ENCODE data around the gene PHKA2. TPM values are rescaled to one million over a fixed set of nuclear protein-coding genes. Genes with fewer than 3 reads are reported as not detected.

The PHKA2 gene
- total RNA-seq, 1 experiment from 2014 or later: 43.0 TPM

DNA sequence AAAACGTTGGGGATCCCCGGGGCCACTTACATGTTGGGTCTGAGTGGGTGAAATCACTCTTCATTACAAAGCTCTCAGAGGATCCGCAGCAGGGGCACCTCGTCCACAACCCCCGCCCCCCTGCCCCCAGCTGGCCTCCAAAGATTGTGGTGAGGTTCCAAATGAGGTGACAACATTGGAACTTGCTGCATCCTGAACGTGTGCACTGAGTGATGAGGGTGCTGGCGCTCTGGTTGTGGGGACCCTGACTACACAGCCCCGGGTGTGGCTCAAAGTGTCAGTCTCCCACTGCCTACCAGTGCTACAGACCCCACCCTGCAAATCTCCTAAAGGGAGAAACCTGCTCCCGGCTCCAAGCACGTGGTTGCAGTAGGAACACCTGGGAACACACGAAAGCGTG, 111.9 kb downstream of the PHKA2 start:
- TF ChIP-seq, protein P1, sequence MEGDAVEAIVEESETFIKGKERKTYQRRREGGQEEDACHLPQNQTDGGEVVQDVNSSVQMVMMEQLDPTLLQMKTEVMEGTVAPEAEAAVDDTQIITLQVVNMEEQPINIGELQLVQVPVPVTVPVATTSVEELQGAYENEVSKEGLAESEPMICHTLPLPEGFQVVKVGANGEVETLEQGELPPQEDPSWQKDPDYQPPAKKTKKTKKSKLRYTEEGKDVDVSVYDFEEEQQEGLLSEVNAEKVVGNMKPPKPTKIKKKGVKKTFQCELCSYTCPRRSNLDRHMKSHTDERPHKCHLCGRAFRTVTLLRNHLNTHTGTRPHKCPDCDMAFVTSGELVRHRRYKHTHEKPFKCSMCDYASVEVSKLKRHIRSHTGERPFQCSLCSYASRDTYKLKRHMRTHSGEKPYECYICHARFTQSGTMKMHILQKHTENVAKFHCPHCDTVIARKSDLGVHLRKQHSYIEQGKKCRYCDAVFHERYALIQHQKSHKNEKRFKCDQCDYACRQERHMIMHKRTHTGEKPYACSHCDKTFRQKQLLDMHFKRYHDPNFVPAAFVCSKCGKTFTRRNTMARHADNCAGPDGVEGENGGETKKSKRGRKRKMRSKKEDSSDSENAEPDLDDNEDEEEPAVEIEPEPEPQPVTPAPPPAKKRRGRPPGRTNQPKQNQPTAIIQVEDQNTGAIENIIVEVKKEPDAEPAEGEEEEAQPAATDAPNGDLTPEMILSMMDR (IDR thresholded peaks at IDR 0.05; ENCODE audit: insufficient read depth in 1 of 2, low read depth in 1 of 2, low read length in 1 of 2, severe bottlenecking in 1 of 2, unreplicated experiment in 1 of 2): no peak
- Mint-ChIP-seq H3K27me3 (ENCODE audit: insufficient read depth, unreplicated experiment) (no peaks in the 10 kb centered on the region), H3K9me3 (ENCODE audit: unreplicated experiment) (no peaks in the 10 kb centered on the region), H3K27ac (ENCODE audit: unreplicated experiment) (no peak overlapping the region), H3K4me1 (ENCODE audit: low read depth, unreplicated experiment) (peaks cover 6% of the 10 kb centered on the region), H3K4me3 (ENCODE audit: unreplicated experiment) (no peak overlapping the region), H3K36me3 (ENCODE audit: insufficient read depth, unreplicated experiment) (no peaks in the 10 kb centered on the region)
- no TSS peak for BruUV-seq (replicated peaks)
- ChIA-PET CTCF (no interaction called here), POLR2A (no interaction called here)
- no peaks in the 10 kb centered on the region; the same call in 1 of the 2 replicates for H3K4me1 ChIP-seq
- H3K4me3 ChIP-seq (ENCODE audit: low read depth, low read length): no peak overlapping the region
- no peaks in the 10 kb centered on the region for H3K36me3 ChIP-seq (ENCODE audit: control insufficient read depth, insufficient read depth, low read length)
- intact Hi-C loops (cut with micrococcal nuclease; ENCODE audit: unreplicated experiment): no loop called here
- DNase-seq: no peak
- H3K27me3 ChIP-seq (replicated peaks; ENCODE audit: control insufficient read depth, insufficient read depth, low read length): no peaks in the 10 kb centered on the region
- no peaks in the 10 kb centered on the region for H3K9me3 ChIP-seq

DNA sequence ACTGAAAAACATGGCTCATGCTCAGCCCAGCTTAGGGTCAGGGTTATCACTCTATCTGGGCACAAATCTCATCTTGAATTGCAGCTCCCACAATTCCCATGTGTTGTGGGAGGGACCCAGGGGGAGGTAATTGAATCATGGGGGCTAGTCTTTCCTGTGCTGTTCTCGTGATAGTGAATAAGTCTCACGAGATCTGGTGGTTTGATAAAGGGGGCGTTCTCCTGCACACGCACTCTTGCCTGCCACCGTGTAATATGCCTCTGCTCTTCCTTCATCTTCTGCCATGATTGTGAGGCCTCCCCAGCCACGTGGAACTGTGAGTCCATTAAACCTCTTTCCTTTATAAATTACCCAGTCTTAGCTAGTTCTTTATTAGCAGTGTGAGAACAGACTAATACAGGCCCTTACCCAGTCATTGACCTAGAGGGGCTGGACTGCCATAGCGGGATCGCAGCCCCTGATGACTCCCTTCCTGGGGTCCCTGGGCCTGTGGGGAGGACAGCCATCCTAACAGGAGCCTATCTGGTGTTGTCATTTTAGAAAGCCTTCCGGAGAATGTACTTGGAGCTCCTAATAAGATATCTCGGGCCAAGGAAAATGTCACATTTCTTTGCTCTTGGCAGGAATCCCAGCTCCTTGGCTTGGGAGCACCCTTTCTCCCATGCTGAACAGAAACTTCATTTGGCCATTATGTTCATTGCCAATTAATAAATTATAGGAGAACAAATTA, 112.6 kb downstream of the PHKA2 start:
- no peak overlapping the region for H3K27ac Mint-ChIP-seq (ENCODE audit: unreplicated experiment)

DNA sequence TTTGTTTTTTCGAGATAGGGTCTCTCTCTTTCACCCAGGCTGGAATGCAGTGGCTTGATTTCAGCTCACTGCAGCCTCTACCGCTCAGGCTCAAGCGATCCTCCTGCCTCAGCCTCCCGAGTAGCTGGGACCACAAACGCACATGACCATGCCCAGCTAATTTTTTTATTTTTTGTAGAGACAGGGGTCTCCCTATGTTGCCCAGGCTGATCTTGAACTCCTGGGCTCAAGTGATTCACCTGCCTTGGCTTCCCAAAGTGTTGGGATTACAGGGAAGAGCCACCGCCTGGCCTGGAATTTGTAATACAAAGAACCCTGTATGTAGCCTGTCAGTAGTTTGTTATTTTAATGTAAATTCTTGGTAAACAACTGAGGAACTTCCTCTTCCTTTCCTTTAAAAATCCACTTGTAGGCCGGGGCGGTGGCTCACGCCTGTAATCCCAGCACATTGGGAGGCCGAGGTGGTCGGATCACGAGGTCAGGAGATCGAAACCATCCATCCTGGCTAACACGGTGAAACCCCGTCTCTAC, 119.5 kb downstream of the PHKA2 start:
- TF ChIP-seq, protein P1 (IDR thresholded peaks at IDR 0.05; ENCODE audit: insufficient read depth in 1 of 2, low read depth in 1 of 2, low read length in 1 of 2, severe bottlenecking in 1 of 2, unreplicated experiment in 1 of 2): no peak
- no peak for DNase-seq
- H3K9me3 ChIP-seq: no peaks in the 10 kb centered on the region
- Mint-ChIP-seq H3K4me1 (ENCODE audit: low read depth, unreplicated experiment) (peaks cover 12% of the 10 kb centered on the region), H3K27ac (ENCODE audit: unreplicated experiment) (no peak overlapping the region), H3K4me3 (ENCODE audit: unreplicated experiment) (no peak overlapping the region), H3K36me3 (ENCODE audit: insufficient read depth, unreplicated experiment) (no peaks in the 10 kb centered on the region), H3K9me3 (ENCODE audit: unreplicated experiment) (no peaks in the 10 kb centered on the region), H3K27me3 (ENCODE audit: insufficient read depth, unreplicated experiment) (no peaks in the 10 kb centered on the region)
- POLR2A ChIA-PET: no interaction called here
- no peaks in the 10 kb centered on the region for H3K4me1 ChIP-seq
- no peak overlapping the region for H3K4me3 ChIP-seq (ENCODE audit: low read depth, low read length)
- CTCF ChIA-PET: no interaction called here
- H3K27me3 ChIP-seq (replicated peaks; ENCODE audit: control insufficient read depth, insufficient read depth, low read length): no peaks in the 10 kb centered on the region
- intact Hi-C loops (cut with micrococcal nuclease; ENCODE audit: unreplicated experiment): no loop called here
- no TSS peak for BruUV-seq (replicated peaks)
- H3K36me3 ChIP-seq (ENCODE audit: control insufficient read depth, insufficient read depth, low read length): no peaks in the 10 kb centered on the region

More for the DNA sequence above, 112.6 kb downstream of the PHKA2 start:
- TF ChIP-seq, protein P1 (IDR thresholded peaks at IDR 0.05; ENCODE audit: insufficient read depth in 1 of 2, low read depth in 1 of 2, low read length in 1 of 2, severe bottlenecking in 1 of 2, unreplicated experiment in 1 of 2): no peak
- Mint-ChIP-seq H3K27me3 (ENCODE audit: insufficient read depth, unreplicated experiment) (no peaks in the 10 kb centered on the region), H3K9me3 (ENCODE audit: unreplicated experiment) (no peaks in the 10 kb centered on the region), H3K4me1 (ENCODE audit: low read depth, unreplicated experiment) (peaks cover 6% of the 10 kb centered on the region), H3K4me3 (ENCODE audit: unreplicated experiment) (no peak overlapping the region), H3K36me3 (ENCODE audit: insufficient read depth, unreplicated experiment) (no peaks in the 10 kb centered on the region)
- no peaks in the 10 kb centered on the region for H3K9me3 ChIP-seq
- intact Hi-C loops (cut with micrococcal nuclease; ENCODE audit: unreplicated experiment): no loop called here
- no peak overlapping the region for H3K4me3 ChIP-seq (ENCODE audit: low read depth, low read length)
- H3K27me3 ChIP-seq (replicated peaks; ENCODE audit: control insufficient read depth, insufficient read depth, low read length): no peaks in the 10 kb centered on the region
- POLR2A ChIA-PET: no interaction called here
- CTCF ChIA-PET: no interaction called here
- no peaks in the 10 kb centered on the region for H3K4me1 ChIP-seq
- no peaks in the 10 kb centered on the region for H3K36me3 ChIP-seq (ENCODE audit: control insufficient read depth, insufficient read depth, low read length)
- no peak for DNase-seq
- BruUV-seq (replicated peaks): no TSS peak
